HL-60/S4 treated with phorbol 12-myristate 13-acetate at 8.2 ng/mL for 4 days and 3 days (cell line): Measurements from ENCODE around the gene OTOS.

Experiments used
- in situ Hi-C: fragments of 300-500 bp; cut with MboI; formaldehyde crosslinking; loops from 2 replicates; pipeline ENCODE4 v1.15.0; 2022; ENCODE audit warnings: low sequenced_read_pairs

The OTOS gene

DNA sequence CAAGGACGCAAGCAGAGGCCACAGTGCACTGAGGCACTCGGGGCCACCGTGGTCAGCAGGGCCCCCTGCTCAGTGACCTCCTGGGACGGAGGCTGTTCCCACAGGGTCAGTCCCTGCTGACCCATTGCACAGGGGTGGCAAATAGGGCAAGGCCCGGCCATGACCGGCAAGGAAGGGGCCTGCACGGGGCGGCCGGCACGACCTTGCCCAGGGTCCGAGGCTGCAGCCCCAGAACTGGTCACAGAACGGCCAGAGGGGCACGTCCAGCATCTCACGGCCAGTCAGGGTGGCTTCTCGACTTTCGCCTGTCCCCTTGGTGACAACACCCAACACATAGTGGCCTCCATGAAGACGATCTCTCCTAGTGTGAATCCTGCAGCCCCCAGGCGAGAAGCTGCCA lies 27.6 kb upstream of the OTOS start:
- in situ Hi-C loops, result no loop called here

DNA sequence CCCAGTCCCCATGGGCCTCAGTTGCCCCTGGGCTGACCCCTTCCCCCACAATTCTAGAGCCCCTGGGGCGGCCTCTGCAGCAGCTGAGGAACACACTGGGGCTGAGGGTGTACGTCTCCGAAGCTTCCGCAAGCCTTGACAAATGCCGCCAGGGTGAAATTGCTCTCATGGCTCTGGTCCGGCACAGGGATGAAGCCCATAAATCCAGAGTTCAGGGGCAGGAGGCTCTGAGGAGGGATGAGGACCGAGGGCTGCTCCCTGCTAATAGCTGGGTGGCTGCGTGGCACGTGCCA lies 27.1 kb upstream of the OTOS start:
- in situ Hi-C loops, result no loop called here

DNA sequence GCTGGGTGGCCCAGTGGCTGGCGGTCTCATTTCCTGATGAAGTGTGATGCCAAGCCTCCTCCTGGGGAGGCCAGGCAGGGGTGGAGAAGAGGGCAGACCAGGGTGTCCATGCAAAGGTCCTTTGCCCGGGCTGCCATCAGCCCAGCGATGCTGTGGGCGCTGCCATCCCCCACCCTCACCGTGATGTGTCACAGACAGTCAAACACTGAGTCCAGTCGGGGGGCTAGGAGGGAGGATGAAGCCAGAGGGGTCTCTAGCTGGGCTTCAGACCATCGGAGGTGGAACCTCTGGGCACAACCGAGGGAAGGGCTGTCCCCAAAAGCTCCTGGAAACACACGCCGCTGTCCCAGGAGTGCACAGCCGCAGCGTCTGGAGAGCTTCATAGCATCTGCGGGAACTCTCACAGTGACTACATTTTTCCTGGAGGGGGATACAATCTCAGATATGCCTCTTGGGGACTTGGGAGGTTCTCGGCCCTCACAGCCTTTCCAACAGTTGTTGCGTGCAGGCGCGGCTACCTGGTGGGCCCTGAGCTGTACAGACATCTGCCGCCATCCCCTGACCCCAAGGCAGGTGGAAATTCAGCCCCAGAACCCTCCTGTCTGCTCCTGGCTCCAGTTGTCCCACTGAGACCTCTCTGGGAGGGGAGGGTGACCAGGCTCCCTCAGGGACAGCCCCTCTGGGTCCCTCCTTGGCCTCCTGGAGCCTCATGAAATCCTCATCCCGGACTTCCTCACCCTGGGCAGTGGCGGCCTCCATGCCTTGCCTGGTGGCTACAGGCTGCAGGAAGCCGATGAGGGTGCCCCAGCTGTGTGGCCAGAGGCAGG lies 26.5 kb upstream of the OTOS start:
- in situ Hi-C loops, result no loop called here

DNA sequence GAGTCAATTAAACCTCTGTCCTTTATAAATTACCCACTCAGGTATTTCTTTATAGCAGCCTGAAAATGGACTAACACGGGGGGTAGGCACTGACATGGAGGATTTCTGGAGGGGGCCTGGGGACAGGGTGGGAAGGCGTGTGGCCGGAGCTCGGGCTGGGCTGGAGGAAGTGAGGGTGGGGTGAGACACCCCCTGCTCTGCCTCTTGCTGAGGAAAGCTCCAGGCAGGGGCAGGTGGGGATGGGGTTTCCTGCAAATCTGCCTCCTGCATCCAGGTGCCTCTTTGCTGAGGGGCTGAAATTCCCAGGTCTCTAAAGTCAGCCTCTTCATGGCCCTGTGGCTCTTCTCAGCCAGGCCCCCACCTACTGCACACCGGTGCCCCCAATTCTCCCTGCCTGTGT lies 25.7 kb upstream of the OTOS start:
- in situ Hi-C loops, result no loop called here

DNA sequence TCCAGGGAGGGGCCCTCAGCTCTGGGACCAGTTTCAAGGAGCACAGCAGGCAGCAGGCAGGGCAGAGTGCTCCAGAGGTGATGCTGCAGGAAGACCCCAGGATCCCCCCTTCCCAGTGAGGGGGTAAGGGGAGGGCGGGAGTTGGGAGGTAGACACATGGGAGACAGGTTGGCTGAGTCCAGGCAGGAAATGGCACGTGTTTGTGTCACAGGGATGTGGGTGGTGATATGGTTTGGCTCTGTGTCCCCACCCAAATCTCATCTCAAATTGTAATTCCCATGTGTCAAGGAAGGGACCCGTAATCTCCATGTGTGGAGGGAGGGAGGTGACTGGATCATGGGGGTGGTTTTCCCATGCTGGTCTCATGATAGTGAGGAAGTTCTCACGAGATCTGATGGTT lies 25.2 kb upstream of the OTOS start:
- in situ Hi-C loops, result no loop called here

DNA sequence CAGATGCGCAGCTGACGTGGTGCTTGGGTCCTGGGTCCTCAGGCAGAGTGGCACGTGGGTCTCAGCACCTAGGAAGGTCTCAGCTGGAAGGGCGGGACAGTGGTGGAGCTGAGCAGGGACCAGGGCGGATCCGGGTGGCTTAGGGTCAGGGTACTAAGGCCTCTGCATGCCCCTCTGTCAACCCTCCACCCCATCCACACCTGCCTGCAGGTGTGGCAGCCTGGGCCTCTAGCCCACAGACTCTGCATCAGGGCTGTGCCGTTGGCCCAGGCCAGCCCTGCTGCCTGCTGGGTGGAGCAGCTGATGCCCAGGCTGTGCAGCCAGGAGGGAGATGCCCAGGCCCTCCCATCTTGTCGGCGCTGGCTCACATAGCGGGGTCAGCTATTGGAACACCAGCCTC lies 24.6 kb upstream of the OTOS start:
- in situ Hi-C loops, result no loop called here

DNA sequence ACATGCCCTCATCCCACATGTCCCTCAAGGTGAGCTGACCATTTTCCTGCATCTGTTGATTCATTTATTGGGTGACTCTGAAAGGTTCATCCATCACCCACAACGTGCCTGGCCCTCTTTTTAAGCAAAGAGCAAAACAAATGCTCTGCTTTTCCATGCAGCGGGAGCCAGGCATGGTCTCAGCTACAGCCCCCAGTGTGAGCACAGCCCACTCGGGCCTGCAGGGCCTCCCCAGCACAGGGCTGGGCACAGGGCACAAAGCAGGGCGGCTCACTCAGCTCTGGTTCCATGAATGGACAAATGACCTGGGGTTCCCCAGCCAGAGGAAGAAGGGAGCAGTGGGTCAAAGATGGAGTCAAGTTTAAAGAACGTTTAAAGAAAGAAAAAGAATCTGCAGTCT lies 24.1 kb upstream of the OTOS start:
- in situ Hi-C loops, result no loop called here

DNA sequence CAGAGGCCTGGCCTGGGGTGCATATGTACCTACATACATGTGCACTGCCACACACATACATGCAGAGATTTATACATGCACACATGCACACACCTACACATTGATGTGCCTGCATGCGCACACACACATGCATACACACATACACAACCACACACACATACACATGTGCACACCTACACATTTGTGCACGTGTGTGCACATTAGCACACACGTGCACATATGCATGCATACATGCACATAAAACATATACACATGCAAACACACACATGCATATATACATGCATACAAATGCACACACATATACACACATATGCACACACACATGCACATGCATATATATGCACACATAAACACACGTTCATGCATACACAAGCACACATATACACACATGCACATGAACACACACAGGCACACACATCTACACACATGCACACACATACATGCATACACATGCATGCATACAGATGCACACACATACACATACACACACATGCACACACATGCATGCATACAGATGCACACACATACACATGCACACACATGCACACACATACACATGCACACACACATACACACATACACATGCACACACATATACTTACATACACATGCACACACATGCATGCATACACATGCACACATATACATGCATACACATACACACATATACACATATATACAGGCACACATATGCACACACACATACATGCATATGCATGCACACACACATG lies 23.6 kb upstream of the OTOS start:
- in situ Hi-C loops, result no loop called here

DNA sequence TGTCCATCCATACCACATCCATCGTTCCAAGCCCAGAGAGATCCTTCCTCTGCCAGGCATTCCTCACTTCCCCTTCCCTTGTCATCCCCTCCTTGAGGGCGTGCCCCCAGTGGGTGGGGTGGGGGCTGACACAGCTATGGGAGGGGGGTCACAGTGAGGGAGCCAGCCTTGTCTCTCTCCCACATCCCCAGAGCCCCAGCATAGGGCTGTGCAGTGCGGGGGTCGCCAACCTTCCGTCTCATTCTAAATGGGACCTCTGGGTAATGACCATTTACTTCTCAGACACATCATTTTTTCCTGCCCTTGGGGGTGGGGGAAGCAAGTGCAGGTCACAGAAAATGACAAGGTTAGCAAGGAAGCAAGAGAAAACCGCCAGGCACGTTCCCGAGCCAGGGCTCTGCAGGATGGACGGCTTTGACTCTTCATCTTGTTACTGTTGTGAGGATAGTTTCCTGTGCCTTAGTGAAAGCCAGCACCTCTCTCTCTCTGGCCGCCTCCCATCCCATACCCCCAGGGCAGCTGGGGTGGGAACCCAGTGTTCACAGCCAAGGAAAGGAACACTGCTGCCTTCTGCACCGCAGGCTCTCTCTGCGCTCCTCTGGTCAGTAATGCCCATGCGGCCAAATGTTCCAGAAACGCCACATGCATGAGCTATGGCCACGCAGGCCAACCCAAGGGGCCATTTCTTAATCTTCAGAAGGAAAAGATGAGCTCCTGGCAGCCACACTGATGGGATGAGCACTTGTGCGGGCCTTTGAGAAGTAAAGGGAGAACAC lies 22.7 kb upstream of the OTOS start:
- in situ Hi-C loops, result no loop called here

DNA sequence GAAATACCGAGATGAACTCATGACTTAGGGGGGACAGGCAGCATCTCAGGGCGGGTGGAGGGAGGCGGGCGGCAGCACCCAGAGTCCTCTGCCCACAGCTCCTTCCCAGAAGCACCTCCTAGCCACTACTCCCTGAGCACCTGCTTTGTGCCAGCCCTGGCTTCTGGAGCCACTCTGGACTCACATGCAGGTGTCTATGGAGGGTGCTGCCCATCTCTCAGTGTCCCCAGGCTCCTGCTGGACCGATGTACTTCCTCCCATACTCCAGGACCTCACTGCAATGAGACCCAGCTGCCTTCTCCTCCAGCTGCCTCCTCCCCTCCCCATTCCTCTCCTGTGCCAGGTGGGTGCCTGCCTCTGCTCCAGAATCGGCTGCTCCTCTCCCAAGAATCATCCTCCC lies 22.1 kb upstream of the OTOS start:
- in situ Hi-C loops, result no loop called here

DNA sequence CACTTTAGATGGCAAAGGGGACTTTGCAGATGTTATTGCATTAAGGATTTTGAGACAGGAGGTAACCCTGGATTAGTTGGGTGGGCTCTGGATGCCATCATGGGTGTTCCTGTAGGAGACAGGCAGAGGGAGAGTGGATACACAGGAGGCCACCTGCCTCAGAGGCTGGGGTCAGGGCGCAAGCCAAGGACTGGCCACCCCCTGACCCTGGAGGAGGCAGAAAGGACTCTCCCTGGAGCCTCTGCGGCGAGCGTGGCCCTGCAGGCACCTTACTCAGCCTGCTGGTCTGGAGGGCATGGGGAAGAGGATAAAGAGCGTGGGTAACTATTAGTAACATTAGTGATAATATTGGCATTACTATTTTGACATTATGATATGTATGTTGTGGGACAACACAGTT lies 21.6 kb upstream of the OTOS start:
- in situ Hi-C loops, result no loop called here

DNA sequence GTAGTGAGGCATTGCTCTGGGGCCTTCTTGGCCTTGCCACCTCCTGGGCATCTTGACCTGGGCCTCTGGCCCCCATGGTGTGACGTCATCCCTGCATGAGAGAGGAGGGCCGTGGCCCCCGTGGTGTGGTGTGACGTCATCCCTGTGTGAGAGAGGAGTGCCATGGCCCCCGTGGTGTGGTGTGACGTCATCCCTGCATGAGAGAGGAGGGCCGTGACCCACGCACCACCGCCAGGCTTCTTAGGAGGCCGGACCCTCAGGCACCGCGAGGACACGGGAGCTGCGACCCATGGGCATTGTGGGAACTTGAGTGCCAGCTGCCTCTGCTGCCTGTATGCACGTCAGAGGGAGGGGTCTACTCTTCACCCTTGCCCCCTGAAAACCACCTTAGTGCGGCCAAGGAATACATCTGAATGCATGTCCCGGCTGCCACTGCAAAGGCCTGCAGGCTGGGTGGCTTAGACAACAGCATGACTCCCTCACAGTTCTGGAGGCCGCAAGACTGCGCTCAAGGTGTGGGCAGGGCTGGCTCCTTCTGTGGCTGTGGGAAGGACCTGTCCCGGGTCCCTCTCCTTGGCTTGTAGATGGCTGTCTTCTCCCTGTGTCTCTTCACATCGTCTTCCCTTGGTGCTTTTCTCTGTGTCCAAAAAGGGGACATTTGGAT lies 20.8 kb upstream of the OTOS start:
- in situ Hi-C loops, result no loop called here

DNA sequence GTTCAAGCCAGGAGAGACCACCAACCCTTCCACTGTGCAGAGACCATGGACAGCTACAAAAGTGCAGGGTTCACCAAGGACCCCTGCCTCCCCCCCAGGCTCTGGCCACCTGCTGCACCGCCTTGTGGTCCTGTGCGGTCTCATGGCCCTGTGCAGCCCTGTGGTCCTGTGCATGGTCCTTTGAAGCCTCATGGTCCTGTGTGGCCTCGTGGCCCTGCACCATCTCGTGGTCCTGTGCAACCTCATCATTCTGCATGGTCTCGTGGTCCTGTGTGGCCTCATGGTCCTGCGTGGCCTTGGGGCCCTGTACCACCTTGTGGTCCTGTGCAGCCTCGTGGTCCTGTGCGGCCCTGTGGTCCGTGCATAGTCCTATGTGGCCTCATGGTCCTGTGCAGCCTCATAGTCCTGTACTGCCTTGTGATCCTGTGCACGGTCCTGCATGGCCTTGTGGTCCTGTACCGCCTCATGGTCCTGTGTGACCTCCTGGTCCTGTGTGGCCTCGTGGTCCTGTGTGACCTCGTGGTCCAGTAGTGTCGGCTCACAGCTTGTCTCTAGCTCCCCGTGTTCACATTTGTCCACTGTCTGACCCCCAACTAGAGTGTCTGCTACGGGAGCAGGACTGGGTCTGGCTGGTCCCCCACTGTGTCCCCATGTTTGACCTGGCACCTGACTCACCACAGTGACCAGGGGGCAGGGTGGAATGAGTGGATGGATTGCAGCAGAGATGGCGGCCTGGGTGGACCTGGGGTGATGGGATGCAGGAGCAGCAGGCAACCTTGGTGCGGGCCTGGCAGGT lies 20.0 kb upstream of the OTOS start:
- in situ Hi-C loops, result no loop called here

DNA sequence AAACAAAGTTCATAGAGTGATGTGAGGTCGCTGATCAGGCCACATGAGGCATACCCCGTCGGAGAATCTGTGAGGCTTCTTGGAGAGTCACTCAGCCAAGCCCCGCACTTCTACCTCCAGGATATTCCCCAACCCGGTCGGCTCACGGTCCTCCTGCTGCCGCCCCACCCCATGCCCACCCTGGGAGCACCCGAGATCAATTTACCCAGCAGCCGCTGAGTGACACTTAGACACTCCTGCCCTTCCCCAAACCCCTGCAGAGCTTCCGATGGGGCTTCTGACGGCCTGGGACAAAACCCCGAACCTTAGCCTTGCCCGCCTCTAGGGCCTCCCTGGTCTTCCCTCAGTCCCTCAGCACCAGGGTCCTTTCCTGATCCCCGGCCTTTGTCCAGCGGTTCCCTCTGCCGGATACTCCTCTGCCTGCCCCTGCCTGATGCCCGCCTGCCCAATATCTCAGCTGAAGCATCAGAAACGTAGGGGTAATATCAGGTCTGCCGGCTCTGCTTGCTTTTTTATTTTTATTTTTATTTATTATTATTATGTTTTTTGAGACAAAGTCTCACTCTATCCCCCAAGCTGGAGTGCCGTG lies 18.9 kb upstream of the OTOS start:
- in situ Hi-C loops, result no loop called here

DNA sequence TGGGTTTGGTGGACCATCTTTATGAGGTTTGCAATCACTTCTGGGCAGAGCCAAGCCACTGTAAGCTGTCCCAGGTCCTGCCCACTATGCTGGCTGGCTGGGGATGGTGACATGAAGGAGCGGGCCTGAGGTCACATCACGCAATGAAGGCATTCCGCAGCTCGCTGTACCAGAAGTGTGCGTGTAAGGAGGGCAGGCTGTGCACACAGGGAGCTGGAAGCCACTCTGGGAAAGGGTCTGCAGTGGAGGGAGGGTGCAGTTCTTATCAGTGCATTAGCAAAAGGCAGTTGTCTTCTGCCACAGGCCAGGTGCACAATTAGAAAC lies 16.7 kb upstream of the OTOS start:
- in situ Hi-C loops, result no loop called here

DNA sequence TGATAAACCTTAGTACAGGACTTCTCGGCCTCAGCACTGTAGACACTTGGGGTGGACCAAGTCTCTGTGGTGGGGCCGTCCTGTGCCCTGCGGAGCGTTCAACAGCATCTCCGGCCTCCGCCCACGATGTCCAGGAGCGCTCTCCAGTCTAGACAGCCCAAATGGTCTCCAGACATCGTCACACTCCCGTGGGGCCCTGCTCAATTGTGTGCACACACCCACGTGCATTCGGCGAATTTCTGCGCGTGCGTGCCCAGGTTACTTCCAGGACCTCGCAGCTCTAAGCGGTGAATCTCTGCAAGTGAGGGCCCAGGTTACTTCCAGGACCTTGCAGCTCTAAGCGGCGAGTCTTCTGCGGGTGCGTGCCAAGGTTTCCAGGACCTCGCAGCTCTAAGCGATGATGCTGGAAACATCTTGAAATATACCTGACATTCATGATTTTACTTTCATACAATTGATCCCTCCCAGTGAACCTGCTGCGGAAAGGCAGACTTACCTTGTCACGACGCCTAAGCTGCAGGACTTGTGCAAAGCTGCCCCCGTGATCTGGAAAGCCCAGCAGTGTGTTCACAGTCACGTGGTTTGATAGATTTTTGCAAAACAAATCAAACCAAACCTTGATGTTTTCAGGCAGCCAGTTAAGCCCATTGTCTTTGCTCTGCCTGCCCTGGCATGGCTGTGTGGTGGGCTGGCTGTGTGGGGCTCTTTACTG lies 16.1 kb upstream of the OTOS start:
- in situ Hi-C loops, result no loop called here

DNA sequence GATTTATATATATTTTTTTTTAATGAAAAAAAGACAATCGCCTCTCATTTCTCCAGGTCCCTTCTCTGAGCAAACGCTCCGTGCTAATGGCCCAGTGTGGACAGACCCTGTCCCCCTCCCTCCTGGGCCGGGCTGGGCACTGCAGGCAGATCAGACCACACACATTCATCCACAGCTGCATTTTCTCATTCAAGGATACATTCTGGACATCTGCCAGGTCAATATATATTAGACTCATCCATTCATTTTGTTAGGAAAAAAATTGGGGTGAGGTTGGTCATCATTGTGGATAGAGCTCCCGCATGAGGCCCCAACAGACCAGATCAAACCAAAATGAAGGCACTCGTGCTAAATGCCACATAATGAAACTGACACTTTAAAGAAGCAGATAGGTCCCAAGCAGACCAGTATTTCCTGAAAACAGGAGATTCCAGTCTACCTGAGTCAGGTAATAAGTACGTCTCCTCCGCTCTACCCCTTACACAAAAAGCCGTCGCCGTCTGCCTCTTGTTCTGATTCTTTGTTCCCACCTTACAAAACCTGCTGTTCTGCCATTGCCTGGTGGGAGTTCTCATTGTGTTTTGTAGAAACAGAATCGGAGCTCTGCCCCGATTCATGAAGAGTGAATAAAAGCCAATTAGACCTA lies 15.4 kb upstream of the OTOS start:
- in situ Hi-C loops, result no loop called here

DNA sequence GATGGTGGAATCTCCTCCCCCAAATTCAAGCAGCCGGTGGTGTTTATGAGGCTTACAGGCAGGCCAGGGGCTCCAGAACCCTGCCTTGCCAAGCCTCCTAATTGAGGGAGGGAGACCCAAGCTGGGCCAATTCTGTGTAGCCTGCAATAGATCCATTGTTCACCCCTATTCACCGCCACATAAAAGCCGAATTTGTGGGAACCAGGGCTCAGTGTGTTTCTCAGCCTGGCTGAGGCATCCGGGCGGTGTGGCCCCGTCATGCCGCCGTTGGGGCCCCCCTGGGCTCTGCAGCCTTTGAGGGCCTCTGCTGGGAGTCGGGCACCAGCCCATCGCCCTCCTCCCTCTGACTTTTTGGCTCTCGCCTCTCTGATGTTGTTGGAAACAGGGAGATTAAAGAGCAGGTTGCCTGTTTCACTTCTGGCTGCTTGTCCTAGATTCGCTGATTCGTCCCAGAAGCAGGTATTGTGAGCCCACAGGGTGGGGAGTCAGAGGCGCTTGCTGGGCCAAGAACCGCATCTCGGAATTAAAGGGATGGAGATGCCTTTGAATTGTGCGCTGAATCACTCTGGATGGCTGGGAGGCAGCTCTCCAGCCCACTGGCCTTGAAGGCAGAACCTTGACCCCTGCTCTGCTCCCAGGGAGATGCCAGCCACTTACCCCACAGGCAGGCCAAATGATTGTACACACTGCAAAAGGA lies 14.7 kb upstream of the OTOS start:
- in situ Hi-C loops, result no loop called here

DNA sequence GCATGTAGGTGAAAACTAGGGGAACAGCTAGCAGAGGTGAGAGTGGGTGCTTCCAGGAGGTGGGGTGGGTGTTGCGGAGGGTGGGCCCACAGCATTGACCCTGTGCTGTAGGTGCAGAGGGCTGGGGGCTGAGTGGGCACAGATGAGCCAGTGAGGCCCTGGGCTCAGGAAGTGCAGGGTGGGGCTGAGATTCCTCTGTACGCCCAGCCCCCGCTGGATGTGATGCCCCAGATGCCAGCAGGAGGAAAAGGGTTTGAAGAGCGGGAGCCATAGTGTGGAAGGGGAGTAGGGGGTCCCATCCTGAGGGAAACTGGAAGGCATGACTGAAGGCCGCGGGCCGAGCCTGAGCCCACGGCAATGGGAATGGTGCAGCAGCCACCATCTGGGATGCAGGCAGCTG lies 14.1 kb upstream of the OTOS start:
- in situ Hi-C loops, result no loop called here
